Neural cell (in vitro differentiated cells): Measurements from ENCODE around the gene DPM2.

Source experiments
- CTCF ChIP-seq: fragments of 450-650 bp; IDR thresholded peaks from 2 replicates; pipeline ENCODE4 v1.5.1; 2014; ENCODE audit warnings: antibody characterized with exemption, mild to moderate bottlenecking, moderate library complexity; ENCODE audit not compliant: poor library complexity, severe bottlenecking
- EP300 ChIP-seq: fragments of 450-650 bp; conservative IDR thresholded peaks from 2 replicates; pipeline ENCODE4 v1.6.1; 2014; ENCODE audit warnings: antibody characterized with exemption, mild to moderate bottlenecking, moderate library complexity; ENCODE audit not compliant: poor library complexity, severe bottlenecking
- EZH2 ChIP-seq: fragments of 200-600, 300-800 bp; shearing (Covaris generic), sonication (generic); IDR thresholded peaks from 2 replicates; pipeline ENCODE4 v1.6.1; 2014; ENCODE audit warnings: antibody characterized with exemption, low read length, borderline replicate concordance, mild to moderate bottlenecking; ENCODE audit not compliant: insufficient read depth, poor library complexity, severe bottlenecking
- MXI1 ChIP-seq: fragments of 450-650 bp; conservative IDR thresholded peaks from 2 replicates; pipeline ENCODE4 v1.6.1; 2014; ENCODE audit warnings: antibody characterized with exemption, mild to moderate bottlenecking; ENCODE audit not compliant: poor library complexity, severe bottlenecking
- POLR2AphosphoS5 ChIP-seq: IDR thresholded peaks from 2 replicates; pipeline ENCODE4 v1.6.1; 2012
- RAD21 ChIP-seq: fragments of 450-650 bp; conservative IDR thresholded peaks from 2 replicates; pipeline ENCODE4 v1.6.1; 2014; ENCODE audit warnings: antibody characterized with exemption, mild to moderate bottlenecking, moderate library complexity
- REST ChIP-seq: IDR thresholded peaks from 2 replicates; pipeline ENCODE4 v1.6.1; 2012; ENCODE audit warnings: borderline replicate concordance
- SMC3 ChIP-seq: fragments of 450-650 bp; conservative IDR thresholded peaks from 2 replicates; pipeline ENCODE4 v1.6.1; 2014; ENCODE audit warnings: antibody characterized with exemption, mild to moderate bottlenecking, moderate library complexity; ENCODE audit not compliant: poor library complexity
- TAF1 ChIP-seq: IDR thresholded peaks from 2 replicates; pipeline ENCODE4 v1.6.1; 2012; ENCODE audit warnings: low read depth

- no peak for TF ChIP-seq REST
- TF ChIP-seq CTCF = no peak
- no peak for TF ChIP-seq POLR2AphosphoS5
- TF ChIP-seq EZH2 = no peak
- no peak for TF ChIP-seq MXI1
- no peak for TF ChIP-seq TAF1
- no peak for TF ChIP-seq SMC3
- no peak for TF ChIP-seq EP300
- TF ChIP-seq RAD21 = no peak
Measured at GRCh38 chr9:127982912-127983311, 45.3 kb upstream of the DPM2 start.
